Measurements from ENCODE around the gene UBC.

The UBC gene

DNA sequence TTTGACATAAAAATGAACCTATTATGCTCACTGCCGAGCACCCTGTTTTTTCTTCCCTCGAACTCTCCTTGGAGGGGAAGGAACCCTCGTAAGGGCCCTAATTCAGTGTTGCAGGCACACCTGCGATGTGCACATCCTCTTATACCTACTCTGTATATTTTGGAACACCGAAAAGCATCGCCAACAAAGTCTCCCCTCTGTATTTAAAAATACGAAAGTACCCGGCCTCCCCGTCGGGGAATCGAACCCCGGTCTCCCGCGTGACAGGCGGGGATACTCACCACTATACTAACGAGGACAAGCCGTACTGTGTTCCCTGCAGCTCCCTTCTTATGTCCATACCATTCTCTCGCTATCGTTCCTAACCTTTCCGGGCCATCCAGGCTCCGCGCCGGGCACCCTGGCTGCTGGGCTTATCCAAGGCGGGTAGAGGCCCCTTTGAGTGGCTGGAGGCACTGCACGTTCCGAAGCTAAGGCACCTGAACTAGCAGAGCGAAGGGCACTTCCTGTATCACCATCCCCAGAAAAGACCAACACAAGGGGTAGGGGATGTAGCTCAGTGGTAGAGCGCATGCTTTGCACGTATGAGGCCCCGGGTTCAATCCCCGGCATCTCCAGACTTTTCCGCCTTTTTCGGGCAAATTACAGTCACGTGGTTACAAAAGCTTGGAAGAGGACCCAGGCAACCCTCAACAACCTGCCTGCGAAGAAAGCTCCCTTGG lies 25.1 kb upstream of the UBC start (continued):
- TF ChIP-seq ZNF596 (tag by site-specific recombination; IDR thresholded peaks at IDR 0.05) (peak; percentile 31; the same call in 1 of the 2 replicates), ZNF37A (tag by site-specific recombination; IDR thresholded peaks at IDR 0.05) (no peak), PBX3 (CRISPR knock-in tag; IDR thresholded peaks at IDR 0.05) (no peak), ZNF692 (tag by site-specific recombination; IDR thresholded peaks at IDR 0.05) (peak; percentile 87), YY1 (tag by site-specific recombination; IDR thresholded peaks at IDR 0.05) (no peak; the same call in none of the 2 replicates), ZNF670 (tag by site-specific recombination; IDR thresholded peaks at IDR 0.05; ENCODE audit: low read depth) (no peak), FEZF1 (tag by site-specific recombination; IDR thresholded peaks at IDR 0.05) (peak; percentile 98), TSHZ1 (tag by site-specific recombination; IDR thresholded peaks at IDR 0.05; ENCODE audit: borderline replicate concordance) (peak; percentile 18; the same call in 1 of the 2 replicates), OVOL3 (tag by site-specific recombination; IDR thresholded peaks at IDR 0.05) (no peak), ZBTB11 (tag by site-specific recombination; conservative IDR thresholded peaks at IDR 0.05; ENCODE audit: low read depth) (peak; percentile 81), YY2 (tag by site-specific recombination; IDR thresholded peaks at IDR 0.05) (no peak; the same call in 1 of the 2 replicates), ZNF311 (tag by site-specific recombination; IDR thresholded peaks at IDR 0.05; ENCODE audit: borderline replicate concordance) (no peak), ZEB2 (tag by site-specific recombination; IDR thresholded peaks at IDR 0.05) (peak; percentile 100), IKZF3 (tag by site-specific recombination; IDR thresholded peaks at IDR 0.05) (peak; percentile 100), ZNF792 (tag by site-specific recombination; IDR thresholded peaks at IDR 0.05) (peak; percentile 12; the same call in 1 of the 2 replicates), ZNF266 (tag by site-specific recombination; IDR thresholded peaks at IDR 0.05; ENCODE audit: low read depth) (no peak), ZNF48 (tag by site-specific recombination; IDR thresholded peaks at IDR 0.05) (no peak), MYNN (tag by site-specific recombination; IDR thresholded peaks at IDR 0.05; ENCODE audit: borderline replicate concordance) (no peak), ZNF549 (tag by site-specific recombination; IDR thresholded peaks at IDR 0.05) (no peak; the same call in 1 of the 2 replicates), ZNF394 (tag by site-specific recombination; IDR thresholded peaks at IDR 0.05; ENCODE audit: borderline replicate concordance) (peak; percentile 76), RBAK (tag by site-specific recombination; IDR thresholded peaks at IDR 0.05) (no peak)
- TF ChIP-seq, protein P1, sequence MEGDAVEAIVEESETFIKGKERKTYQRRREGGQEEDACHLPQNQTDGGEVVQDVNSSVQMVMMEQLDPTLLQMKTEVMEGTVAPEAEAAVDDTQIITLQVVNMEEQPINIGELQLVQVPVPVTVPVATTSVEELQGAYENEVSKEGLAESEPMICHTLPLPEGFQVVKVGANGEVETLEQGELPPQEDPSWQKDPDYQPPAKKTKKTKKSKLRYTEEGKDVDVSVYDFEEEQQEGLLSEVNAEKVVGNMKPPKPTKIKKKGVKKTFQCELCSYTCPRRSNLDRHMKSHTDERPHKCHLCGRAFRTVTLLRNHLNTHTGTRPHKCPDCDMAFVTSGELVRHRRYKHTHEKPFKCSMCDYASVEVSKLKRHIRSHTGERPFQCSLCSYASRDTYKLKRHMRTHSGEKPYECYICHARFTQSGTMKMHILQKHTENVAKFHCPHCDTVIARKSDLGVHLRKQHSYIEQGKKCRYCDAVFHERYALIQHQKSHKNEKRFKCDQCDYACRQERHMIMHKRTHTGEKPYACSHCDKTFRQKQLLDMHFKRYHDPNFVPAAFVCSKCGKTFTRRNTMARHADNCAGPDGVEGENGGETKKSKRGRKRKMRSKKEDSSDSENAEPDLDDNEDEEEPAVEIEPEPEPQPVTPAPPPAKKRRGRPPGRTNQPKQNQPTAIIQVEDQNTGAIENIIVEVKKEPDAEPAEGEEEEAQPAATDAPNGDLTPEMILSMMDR (tag by site-specific recombination; IDR thresholded peaks at IDR 0.05): no peak
- TF ChIP-seq, protein P2, sequence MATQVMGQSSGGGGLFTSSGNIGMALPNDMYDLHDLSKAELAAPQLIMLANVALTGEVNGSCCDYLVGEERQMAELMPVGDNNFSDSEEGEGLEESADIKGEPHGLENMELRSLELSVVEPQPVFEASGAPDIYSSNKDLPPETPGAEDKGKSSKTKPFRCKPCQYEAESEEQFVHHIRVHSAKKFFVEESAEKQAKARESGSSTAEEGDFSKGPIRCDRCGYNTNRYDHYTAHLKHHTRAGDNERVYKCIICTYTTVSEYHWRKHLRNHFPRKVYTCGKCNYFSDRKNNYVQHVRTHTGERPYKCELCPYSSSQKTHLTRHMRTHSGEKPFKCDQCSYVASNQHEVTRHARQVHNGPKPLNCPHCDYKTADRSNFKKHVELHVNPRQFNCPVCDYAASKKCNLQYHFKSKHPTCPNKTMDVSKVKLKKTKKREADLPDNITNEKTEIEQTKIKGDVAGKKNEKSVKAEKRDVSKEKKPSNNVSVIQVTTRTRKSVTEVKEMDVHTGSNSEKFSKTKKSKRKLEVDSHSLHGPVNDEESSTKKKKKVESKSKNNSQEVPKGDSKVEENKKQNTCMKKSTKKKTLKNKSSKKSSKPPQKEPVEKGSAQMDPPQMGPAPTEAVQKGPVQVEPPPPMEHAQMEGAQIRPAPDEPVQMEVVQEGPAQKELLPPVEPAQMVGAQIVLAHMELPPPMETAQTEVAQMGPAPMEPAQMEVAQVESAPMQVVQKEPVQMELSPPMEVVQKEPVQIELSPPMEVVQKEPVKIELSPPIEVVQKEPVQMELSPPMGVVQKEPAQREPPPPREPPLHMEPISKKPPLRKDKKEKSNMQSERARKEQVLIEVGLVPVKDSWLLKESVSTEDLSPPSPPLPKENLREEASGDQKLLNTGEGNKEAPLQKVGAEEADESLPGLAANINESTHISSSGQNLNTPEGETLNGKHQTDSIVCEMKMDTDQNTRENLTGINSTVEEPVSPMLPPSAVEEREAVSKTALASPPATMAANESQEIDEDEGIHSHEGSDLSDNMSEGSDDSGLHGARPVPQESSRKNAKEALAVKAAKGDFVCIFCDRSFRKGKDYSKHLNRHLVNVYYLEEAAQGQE (tag by site-specific recombination; IDR thresholded peaks at IDR 0.05): peak; percentile 28; the same call in 1 of the 2 replicates

All from HEK293 (cell line).